ENCODE data around the gene PLOD2. TPM values are rescaled to one million over a fixed set of nuclear protein-coding genes. Genes with fewer than 3 reads are reported as not detected.

The PLOD2 gene
- total RNA-seq, 1 experiment from 2014 or later: 36.6 TPM

DNA sequence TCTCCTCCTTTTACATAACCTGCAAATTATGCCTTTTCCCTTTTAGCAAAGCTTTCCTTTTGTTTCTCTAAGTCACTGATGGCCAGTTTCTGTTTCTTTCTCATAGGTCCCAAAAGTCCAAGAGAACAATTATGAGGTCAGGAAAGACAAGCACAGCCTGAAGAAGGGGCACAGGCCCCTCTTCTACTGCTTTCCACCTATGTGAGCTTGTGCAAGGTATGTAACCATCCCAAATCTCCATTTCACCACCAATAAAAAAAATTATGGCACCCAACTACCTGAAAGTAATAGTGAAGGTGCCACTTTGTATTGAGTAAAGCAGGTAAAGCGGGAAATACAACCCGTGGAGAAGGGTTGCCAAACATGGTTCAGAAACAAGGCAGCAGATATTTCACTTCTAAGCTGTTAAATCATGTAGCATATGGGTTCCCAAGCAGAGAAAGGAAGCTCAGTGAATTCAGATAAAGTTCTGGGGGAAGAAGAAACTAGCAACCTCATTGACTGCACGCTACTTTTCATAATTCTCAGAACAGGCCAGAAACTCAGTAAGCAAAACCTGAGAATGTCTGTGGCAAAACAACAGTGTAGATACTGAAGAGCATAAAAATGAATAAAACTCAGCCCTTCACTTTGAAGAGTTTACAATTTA is 4.2 kb downstream of the PLOD2 start:
- CTCF ChIA-PET: interaction anchor here (1.4 to 3.2 kb wide), 3 partner anchors 33 to 92 kb away, joined by 3 to 12 read pairs (median 10); no protein-coding TSS in a partner anchor

DNA sequence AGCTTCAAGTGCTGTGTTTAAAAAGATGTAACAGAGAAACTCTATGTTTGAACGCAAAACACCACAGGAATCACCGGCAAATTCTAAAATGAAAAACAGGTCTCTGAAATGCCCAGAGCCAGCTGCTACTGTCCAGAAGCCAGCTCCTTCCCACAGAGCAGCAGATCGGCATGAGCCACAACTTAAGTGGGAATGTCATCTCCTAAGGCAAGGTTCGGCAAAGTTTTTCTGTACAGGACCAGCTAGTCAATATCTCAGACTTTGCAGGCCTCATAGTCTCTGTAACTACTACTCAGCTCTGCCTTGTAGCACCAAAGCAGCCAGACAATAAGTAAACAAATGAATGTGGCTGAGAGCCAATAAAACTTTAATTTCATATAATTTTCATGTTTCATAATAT is 4.9 kb downstream of the PLOD2 start:
- peaks cover 66% of the 10 kb centered on the region for H3K4me1 Mint-ChIP-seq
- H3K4me3 Mint-ChIP-seq: no peak overlapping the region
- peaks cover 2% of the 10 kb centered on the region; the same call in 1 of the 2 replicates for H3K36me3 Mint-ChIP-seq
- no peaks in the 10 kb centered on the region for H3K27me3 Mint-ChIP-seq (ENCODE audit: low read depth)
- POLR2A ChIA-PET: interaction anchor here (0.8 kb wide), 1 partner anchor 384 kb away, joined by 6 read pairs; no protein-coding TSS in a partner anchor
- peak overlapping the region; percentile 80 for H3K27ac Mint-ChIP-seq
- CTCF ChIA-PET: interaction anchor here (1.8 to 3.2 kb wide), 2 partner anchors 33 to 91 kb away, joined by 10 to 12 read pairs; no protein-coding TSS in a partner anchor
- H3K9me3 Mint-ChIP-seq: no peaks in the 10 kb centered on the region
- DNase-seq (ENCODE audit: low spot score): no peak
- no peak for ATAC-seq
- no peak for TF ChIP-seq SMAD3 (CRISPR knock-in tag; IDR thresholded peaks at IDR 0.05; ENCODE audit: borderline replicate concordance)
- TF ChIP-seq, protein P1, sequence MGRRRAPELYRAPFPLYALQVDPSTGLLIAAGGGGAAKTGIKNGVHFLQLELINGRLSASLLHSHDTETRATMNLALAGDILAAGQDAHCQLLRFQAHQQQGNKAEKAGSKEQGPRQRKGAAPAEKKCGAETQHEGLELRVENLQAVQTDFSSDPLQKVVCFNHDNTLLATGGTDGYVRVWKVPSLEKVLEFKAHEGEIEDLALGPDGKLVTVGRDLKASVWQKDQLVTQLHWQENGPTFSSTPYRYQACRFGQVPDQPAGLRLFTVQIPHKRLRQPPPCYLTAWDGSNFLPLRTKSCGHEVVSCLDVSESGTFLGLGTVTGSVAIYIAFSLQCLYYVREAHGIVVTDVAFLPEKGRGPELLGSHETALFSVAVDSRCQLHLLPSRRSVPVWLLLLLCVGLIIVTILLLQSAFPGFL (CRISPR knock-in tag; IDR thresholded peaks at IDR 0.05; ENCODE audit: borderline replicate concordance): no peak
- TF ChIP-seq ZBTB21 (CRISPR knock-in tag; IDR thresholded peaks at IDR 0.05; ENCODE audit: borderline replicate concordance): no peak
- TF ChIP-seq CREM (CRISPR knock-in tag; IDR thresholded peaks at IDR 0.05): no peak
- TF ChIP-seq, protein P2, sequence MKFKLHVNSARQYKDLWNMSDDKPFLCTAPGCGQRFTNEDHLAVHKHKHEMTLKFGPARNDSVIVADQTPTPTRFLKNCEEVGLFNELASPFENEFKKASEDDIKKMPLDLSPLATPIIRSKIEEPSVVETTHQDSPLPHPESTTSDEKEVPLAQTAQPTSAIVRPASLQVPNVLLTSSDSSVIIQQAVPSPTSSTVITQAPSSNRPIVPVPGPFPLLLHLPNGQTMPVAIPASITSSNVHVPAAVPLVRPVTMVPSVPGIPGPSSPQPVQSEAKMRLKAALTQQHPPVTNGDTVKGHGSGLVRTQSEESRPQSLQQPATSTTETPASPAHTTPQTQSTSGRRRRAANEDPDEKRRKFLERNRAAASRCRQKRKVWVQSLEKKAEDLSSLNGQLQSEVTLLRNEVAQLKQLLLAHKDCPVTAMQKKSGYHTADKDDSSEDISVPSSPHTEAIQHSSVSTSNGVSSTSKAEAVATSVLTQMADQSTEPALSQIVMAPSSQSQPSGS (CRISPR knock-in tag; IDR thresholded peaks at IDR 0.05; ENCODE audit: borderline replicate concordance, low read depth): no peak
- no peak for TF ChIP-seq TEAD4 (CRISPR knock-in tag; IDR thresholded peaks at IDR 0.05)
- TF ChIP-seq, protein P3, sequence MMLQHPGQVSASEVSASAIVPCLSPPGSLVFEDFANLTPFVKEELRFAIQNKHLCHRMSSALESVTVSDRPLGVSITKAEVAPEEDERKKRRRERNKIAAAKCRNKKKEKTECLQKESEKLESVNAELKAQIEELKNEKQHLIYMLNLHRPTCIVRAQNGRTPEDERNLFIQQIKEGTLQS (CRISPR knock-in tag; conservative IDR thresholded peaks at IDR 0.05): no peak
- no peak for TF ChIP-seq NR1H2 (CRISPR knock-in tag; IDR thresholded peaks at IDR 0.05)
- no peak for TF ChIP-seq ZNF423 (CRISPR knock-in tag; IDR thresholded peaks at IDR 0.05)
- TF ChIP-seq ZNF396 (CRISPR knock-in tag; IDR thresholded peaks at IDR 0.05; ENCODE audit: borderline replicate concordance): no peak
- no peak for TF ChIP-seq SOX15 (CRISPR knock-in tag; IDR thresholded peaks at IDR 0.05)

More for the DNA sequence above, 4.2 kb downstream of the PLOD2 start:
- Mint-ChIP-seq H3K9me3 (no peaks in the 10 kb centered on the region), H3K4me1 (peaks cover 65% of the 10 kb centered on the region), H3K36me3 (peaks cover 2% of the 10 kb centered on the region; the same call in 1 of the 2 replicates), H3K4me3 (no peak overlapping the region; the same call in 1 of the 2 replicates), H3K27ac (peak overlapping the region; percentile 84), H3K27me3 (ENCODE audit: low read depth) (peaks cover 2% of the 10 kb centered on the region)
- ATAC-seq (no peak), DNase-seq (ENCODE audit: low spot score) (no peak)
- TF ChIP-seq KAT7 (CRISPR knock-in tag; IDR thresholded peaks at IDR 0.05; ENCODE audit: borderline replicate concordance) (no peak), CBFB (CRISPR knock-in tag; IDR thresholded peaks at IDR 0.05; ENCODE audit: low read depth) (no peak), OVOL2 (CRISPR knock-in tag; IDR thresholded peaks at IDR 0.05; ENCODE audit: borderline replicate concordance) (no peak), ESRRA (CRISPR knock-in tag; IDR thresholded peaks at IDR 0.05; ENCODE audit: borderline replicate concordance) (no peak), NR1H2 (CRISPR knock-in tag; IDR thresholded peaks at IDR 0.05) (no peak), JUN (CRISPR knock-in tag; IDR thresholded peaks at IDR 0.05) (no peak), GABPB1 (CRISPR knock-in tag; IDR thresholded peaks at IDR 0.05) (no peak)
- TF ChIP-seq, protein P4, sequence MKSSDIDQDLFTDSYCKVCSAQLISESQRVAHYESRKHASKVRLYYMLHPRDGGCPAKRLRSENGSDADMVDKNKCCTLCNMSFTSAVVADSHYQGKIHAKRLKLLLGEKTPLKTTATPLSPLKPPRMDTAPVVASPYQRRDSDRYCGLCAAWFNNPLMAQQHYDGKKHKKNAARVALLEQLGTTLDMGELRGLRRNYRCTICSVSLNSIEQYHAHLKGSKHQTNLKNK (CRISPR knock-in tag; IDR thresholded peaks at IDR 0.05): no peak
- TF ChIP-seq, protein P5, sequence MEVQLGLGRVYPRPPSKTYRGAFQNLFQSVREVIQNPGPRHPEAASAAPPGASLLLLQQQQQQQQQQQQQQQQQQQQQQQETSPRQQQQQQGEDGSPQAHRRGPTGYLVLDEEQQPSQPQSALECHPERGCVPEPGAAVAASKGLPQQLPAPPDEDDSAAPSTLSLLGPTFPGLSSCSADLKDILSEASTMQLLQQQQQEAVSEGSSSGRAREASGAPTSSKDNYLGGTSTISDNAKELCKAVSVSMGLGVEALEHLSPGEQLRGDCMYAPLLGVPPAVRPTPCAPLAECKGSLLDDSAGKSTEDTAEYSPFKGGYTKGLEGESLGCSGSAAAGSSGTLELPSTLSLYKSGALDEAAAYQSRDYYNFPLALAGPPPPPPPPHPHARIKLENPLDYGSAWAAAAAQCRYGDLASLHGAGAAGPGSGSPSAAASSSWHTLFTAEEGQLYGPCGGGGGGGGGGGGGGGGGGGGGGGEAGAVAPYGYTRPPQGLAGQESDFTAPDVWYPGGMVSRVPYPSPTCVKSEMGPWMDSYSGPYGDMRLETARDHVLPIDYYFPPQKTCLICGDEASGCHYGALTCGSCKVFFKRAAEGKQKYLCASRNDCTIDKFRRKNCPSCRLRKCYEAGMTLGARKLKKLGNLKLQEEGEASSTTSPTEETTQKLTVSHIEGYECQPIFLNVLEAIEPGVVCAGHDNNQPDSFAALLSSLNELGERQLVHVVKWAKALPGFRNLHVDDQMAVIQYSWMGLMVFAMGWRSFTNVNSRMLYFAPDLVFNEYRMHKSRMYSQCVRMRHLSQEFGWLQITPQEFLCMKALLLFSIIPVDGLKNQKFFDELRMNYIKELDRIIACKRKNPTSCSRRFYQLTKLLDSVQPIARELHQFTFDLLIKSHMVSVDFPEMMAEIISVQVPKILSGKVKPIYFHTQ (CRISPR knock-in tag; IDR thresholded peaks at IDR 0.05): no peak
- TF ChIP-seq, protein P6, sequence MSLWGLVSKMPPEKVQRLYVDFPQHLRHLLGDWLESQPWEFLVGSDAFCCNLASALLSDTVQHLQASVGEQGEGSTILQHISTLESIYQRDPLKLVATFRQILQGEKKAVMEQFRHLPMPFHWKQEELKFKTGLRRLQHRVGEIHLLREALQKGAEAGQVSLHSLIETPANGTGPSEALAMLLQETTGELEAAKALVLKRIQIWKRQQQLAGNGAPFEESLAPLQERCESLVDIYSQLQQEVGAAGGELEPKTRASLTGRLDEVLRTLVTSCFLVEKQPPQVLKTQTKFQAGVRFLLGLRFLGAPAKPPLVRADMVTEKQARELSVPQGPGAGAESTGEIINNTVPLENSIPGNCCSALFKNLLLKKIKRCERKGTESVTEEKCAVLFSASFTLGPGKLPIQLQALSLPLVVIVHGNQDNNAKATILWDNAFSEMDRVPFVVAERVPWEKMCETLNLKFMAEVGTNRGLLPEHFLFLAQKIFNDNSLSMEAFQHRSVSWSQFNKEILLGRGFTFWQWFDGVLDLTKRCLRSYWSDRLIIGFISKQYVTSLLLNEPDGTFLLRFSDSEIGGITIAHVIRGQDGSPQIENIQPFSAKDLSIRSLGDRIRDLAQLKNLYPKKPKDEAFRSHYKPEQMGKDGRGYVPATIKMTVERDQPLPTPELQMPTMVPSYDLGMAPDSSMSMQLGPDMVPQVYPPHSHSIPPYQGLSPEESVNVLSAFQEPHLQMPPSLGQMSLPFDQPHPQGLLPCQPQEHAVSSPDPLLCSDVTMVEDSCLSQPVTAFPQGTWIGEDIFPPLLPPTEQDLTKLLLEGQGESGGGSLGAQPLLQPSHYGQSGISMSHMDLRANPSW (CRISPR knock-in tag; conservative IDR thresholded peaks at IDR 0.05; ENCODE audit: low read depth): no peak
- TF ChIP-seq, protein P7, sequence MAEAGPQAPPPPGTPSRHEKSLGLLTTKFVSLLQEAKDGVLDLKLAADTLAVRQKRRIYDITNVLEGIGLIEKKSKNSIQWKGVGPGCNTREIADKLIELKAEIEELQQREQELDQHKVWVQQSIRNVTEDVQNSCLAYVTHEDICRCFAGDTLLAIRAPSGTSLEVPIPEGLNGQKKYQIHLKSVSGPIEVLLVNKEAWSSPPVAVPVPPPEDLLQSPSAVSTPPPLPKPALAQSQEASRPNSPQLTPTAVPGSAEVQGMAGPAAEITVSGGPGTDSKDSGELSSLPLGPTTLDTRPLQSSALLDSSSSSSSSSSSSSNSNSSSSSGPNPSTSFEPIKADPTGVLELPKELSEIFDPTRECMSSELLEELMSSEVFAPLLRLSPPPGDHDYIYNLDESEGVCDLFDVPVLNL (CRISPR knock-in tag; IDR thresholded peaks at IDR 0.05; ENCODE audit: borderline replicate concordance, low read depth): no peak
- TF ChIP-seq, protein P8, sequence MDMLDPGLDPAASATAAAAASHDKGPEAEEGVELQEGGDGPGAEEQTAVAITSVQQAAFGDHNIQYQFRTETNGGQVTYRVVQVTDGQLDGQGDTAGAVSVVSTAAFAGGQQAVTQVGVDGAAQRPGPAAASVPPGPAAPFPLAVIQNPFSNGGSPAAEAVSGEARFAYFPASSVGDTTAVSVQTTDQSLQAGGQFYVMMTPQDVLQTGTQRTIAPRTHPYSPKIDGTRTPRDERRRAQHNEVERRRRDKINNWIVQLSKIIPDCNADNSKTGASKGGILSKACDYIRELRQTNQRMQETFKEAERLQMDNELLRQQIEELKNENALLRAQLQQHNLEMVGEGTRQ (CRISPR knock-in tag; IDR thresholded peaks at IDR 0.05): no peak
- POLR2A ChIA-PET: no interaction called here
